Stimulated activated CD4-positive, alpha-beta T cell treated with anti-CD3 and anti-CD28 coated beads, Interleukin-2, amount 100 ng/mL, for 24 hours (primary cell): ENCODE data around the gene RUNX1.

Source experiments
- DNase-seq, 2 donors: peaks; one replicate each; pipeline ENCODE4 v3.0.0-alpha.2; 2020

Gene RUNX1

GRCh38 chr21:34889676-34890469 lies 159.2 kb downstream of the RUNX1 start:
- peak; percentile 82 to 84 for DNase-seq

- peak; percentile 65 to 69 for DNase-seq
Observed at GRCh38 chr21:34889320-34889675, 159.8 kb downstream of the RUNX1 start.

GRCh38 chr21:34888569-34889319 lies 160.4 kb downstream of the RUNX1 start:
- DNase-seq: peak; percentile 86 to 88

GRCh38 chr21:34887725-34888568 lies 161.2 kb downstream of the RUNX1 start:
- DNase-seq: peak; percentile 90 to 92

- no peak for DNase-seq
Observed at GRCh38 chr21:34887105-34887442, 162.0 kb downstream of the RUNX1 start.

- peak; percentile 35 to 43 for DNase-seq
Observed at GRCh38 chr21:34886240-34887104, 162.6 kb downstream of the RUNX1 start.

- peak; percentile 10 to 23 for DNase-seq
Observed at GRCh38 chr21:34885626-34886239, 163.4 kb downstream of the RUNX1 start.

- DNase-seq: peak in 1 of 2 donors; percentile 16
Observed at GRCh38 chr21:34885125-34885524, 164.0 kb downstream of the RUNX1 start.

- DNase-seq: no peak
Observed at GRCh38 chr21:34884346-34884929, 164.7 kb downstream of the RUNX1 start.

- DNase-seq: no peak
Observed at GRCh38 chr21:34883491-34884271, 165.4 kb downstream of the RUNX1 start.

- no peak for DNase-seq
Observed at GRCh38 chr21:34882719-34883131, 166.4 kb downstream of the RUNX1 start.

- no peak for DNase-seq
Observed at GRCh38 chr21:34881839-34882371, 167.2 kb downstream of the RUNX1 start.

GRCh38 chr21:34881421-34881820 lies 167.7 kb downstream of the RUNX1 start:
- DNase-seq: no peak

GRCh38 chr21:34880401-34880800 lies 168.7 kb downstream of the RUNX1 start:
- peak in 1 of 2 donors; percentile 5 for DNase-seq

- DNase-seq: peak in 1 of 2 donors; percentile 6
Observed at GRCh38 chr21:34878940-34879339, 170.2 kb downstream of the RUNX1 start.

- DNase-seq: no peak
Observed at GRCh38 chr21:34878501-34878900, 170.6 kb downstream of the RUNX1 start.

- no peak for DNase-seq
Observed at GRCh38 chr21:34877485-34878128, 171.5 kb downstream of the RUNX1 start.

- no peak for DNase-seq
Observed at GRCh38 chr21:34875830-34876229, 173.3 kb downstream of the RUNX1 start.

- no peak for DNase-seq
Observed at GRCh38 chr21:34874684-34875513, 174.2 kb downstream of the RUNX1 start.
